Activated naive CD4-positive, alpha-beta T cell treated with Interleukin-2 at 50 U/mL for 16 hours (primary cell): Measurements from ENCODE around the gene WNT9A.

Experiments used
- DNase-seq: peaks from one replicate; pipeline ENCODE4 v3.0.0-alpha.2; 2020

The WNT9A gene

GRCh38 chr1:227907439-227908015 lies 40.2 kb downstream of the WNT9A start:
- no peak for DNase-seq

GRCh38 chr1:227906550-227907071 lies 41.1 kb downstream of the WNT9A start:
- DNase-seq: no peak

GRCh38 chr1:227905573-227906487 lies 41.9 kb downstream of the WNT9A start:
- no peak for DNase-seq

- DNase-seq: no peak
These were observed 43.0 kb downstream of the WNT9A start for GRCh38 chr1:227904541-227905335.

- no peak for DNase-seq
These were observed 43.9 kb downstream of the WNT9A start for GRCh38 chr1:227903614-227904501.

GRCh38 chr1:227903061-227903521 lies 44.6 kb downstream of the WNT9A start:
- DNase-seq: no peak

GRCh38 chr1:227902641-227902990 lies 45.1 kb downstream of the WNT9A start:
- DNase-seq: no peak

- no peak for DNase-seq
These were observed 45.7 kb downstream of the WNT9A start for GRCh38 chr1:227901906-227902640.

GRCh38 chr1:227901239-227901905 lies 46.4 kb downstream of the WNT9A start:
- no peak for DNase-seq

- no peak for DNase-seq
These were observed 47.1 kb downstream of the WNT9A start for GRCh38 chr1:227900571-227901051.

GRCh38 chr1:227899820-227900449 lies 47.8 kb downstream of the WNT9A start:
- DNase-seq: no peak

GRCh38 chr1:227899141-227899819 lies 48.5 kb downstream of the WNT9A start:
- no peak for DNase-seq

GRCh38 chr1:227898502-227899140 lies 49.1 kb downstream of the WNT9A start:
- no peak for DNase-seq

- DNase-seq: no peak
These were observed 49.9 kb downstream of the WNT9A start for GRCh38 chr1:227897704-227898438.

GRCh38 chr1:227896710-227897655 lies 50.7 kb downstream of the WNT9A start:
- peak; percentile 1 for DNase-seq

- DNase-seq: peak; percentile 1
These were observed 51.7 kb downstream of the WNT9A start for GRCh38 chr1:227895828-227896685.
